Rectal smooth muscle tissue (tissue), 1 donor: ENCODE measurements around the gene YIPF3.
A peak's percentile ranks its signal among the peaks of the same experiment; 100 is the strongest.
"Not testable (repeated sequence)": the region's sequence is repeated elsewhere in the genome, so short reads cannot be mapped to it uniquely, and the experiment has no call there.

Source experiments
- H3K27ac ChIP-seq: one replicate; pipeline ENCODE4 v1.7.0; 2013; ENCODE audit warnings: low read depth, low read length, inconsistent platforms
- H3K27me3 ChIP-seq: one replicate; pipeline ENCODE4 v1.7.0; 2013; ENCODE audit warnings: low read length; ENCODE audit not compliant: control insufficient read depth, insufficient read depth
- H3K36me3 ChIP-seq: one replicate; pipeline ENCODE4 v1.7.0; 2013; ENCODE audit warnings: low read length; ENCODE audit not compliant: control insufficient read depth, insufficient read depth
- H3K4me1 ChIP-seq: one replicate; pipeline ENCODE4 v1.7.0; 2013; ENCODE audit warnings: low read length; ENCODE audit not compliant: control insufficient read depth, insufficient read depth
- H3K4me3 ChIP-seq: one replicate; pipeline ENCODE4 v1.7.0; 2013; ENCODE audit warnings: low read length
- H3K9ac ChIP-seq: one replicate; pipeline ENCODE4 v1.7.0; 2013; ENCODE audit warnings: low read length

Gene YIPF3

DNA sequence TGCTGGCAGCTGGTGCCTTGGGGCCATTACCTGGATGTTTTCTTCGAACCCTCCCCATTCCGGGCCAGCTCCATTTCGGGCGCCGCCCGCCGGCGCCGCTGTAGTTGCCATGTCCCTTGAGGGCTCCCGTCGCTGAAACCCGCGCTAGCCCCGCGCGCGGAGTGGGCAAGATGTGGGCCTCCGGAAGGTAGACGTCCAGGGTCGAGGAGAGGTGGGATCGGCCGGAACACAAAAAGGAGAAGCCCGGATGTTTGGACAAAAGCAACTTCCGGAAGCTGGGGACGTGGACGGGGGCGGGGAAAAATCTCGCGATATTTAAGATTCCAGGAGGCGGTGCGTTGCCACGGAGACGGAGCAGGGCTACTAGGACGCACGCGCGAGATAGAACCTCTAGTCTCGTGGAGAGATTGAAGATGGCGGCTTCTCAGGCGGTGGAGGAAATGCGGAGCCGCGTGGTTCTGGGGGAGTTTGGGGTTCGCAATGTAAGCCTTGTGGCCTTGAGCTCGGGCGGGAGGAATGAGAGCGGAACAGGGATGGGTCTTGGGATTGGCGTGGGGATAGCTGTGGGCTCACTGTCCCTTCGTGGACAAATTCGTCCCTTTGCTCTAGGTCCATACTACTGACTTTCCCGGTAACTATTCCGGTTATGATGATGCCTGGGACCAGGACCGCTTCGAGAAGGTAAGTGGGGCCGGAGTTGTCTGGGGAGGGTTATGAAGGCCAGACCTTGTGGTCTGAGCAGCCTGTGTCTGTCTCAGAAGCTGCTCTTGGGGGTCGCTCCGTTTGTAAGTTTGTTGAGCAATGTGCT is at the start of gene YIPF3, which contains the start of gene POLR1C:
TSS of gene YIPF3 (minus strand) at position 230 of the 808 bp plus-strand sequence. CDS start at position 111, 119 bp downstream.
TSS of gene POLR1C (plus strand) at position 393 of the 808 bp plus-strand sequence. CDS start at position 414, 21 bp downstream.
- H3K4me3 ChIP-seq: peak within 1 kb of the TSS; percentile 95
- peak within 1 kb of the TSS; percentile 75 for H3K27ac ChIP-seq
- H3K27me3 ChIP-seq: no peaks in the 10 kb centered on the region
- H3K9ac ChIP-seq: peak within 1 kb of the TSS; percentile 89
- H3K4me1 ChIP-seq: peaks cover 19% of the 10 kb centered on the region
- peaks cover 30% of the 10 kb centered on the region for H3K36me3 ChIP-seq

DNA sequence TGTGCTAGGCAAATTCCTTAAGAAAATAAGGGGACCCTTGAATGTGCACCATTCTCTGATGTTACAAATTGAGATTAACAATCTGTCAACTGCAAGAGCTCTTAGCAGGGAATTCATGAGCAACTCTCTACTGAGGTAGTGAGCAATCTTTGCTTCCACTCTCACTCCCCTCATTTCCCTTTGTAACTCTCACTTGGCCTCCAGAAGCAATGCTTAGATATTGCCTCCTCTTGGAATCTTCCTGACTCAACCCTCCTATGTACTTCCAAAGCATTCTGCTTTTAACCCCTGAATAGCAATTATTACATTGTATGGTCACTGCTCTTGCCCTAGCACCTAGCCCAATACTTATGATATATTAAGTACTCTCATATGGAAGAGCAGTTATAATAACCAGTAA is 42.6 kb upstream of the YIPF3 start:
- Histone ChIP-seq H3K4me3 (no peak overlapping the region), H3K9ac (no peak overlapping the region), H3K27ac (no peak overlapping the region), H3K4me1 (no peaks in the 10 kb centered on the region), H3K36me3 (peaks cover 18% of the 10 kb centered on the region), H3K27me3 (no peaks in the 10 kb centered on the region)

DNA sequence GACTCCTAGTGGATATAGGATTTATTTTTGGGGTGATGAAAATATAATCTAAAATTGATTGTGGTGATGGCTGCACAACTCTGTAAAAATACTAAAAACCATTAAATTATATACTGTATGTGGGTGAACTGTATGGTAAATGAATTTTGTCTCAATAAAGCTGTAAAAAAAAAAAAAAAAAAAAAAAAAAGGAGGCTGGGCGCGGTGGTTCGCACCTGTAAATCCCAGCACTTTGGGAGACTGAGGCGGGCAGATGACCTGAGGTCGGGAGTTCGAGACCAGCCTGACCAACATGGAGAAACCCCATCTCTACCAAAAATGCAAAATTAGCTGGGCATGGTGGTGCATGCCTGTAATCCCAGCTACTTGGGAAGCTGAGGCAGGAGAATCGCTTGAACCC is 40.9 kb upstream of the YIPF3 start:
- not testable (repeated sequence) for H3K27me3 ChIP-seq, H3K4me1 ChIP-seq, H3K27ac ChIP-seq, H3K4me3 ChIP-seq, H3K9ac ChIP-seq
- H3K36me3 ChIP-seq: peaks cover 21% of the 10 kb centered on the region

DNA sequence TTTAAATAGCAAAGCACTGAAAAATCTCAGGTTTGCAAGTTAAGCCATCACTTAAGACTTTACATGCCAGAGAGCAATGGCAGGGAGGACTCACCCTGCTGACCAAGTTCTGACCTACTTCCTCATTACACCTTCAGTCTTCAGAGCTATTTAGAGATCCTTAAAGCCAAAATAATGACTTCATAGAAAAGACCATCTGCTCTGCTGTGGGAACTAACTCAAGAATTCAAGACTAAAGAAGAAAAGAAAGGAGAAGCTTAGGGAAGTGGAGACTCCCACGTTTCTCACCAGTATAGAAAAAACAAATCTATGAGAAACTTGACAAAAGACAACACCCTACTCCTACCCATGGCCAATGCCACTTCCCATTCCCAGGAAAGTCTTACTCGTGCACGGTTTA is 30.5 kb upstream of the YIPF3 start:
- Histone ChIP-seq H3K27ac (no peak overlapping the region), H3K27me3 (no peaks in the 10 kb centered on the region), H3K4me3 (no peak overlapping the region), H3K4me1 (no peaks in the 10 kb centered on the region), H3K36me3 (peaks cover 22% of the 10 kb centered on the region), H3K9ac (no peak overlapping the region)

- no peak overlapping the region for H3K27ac ChIP-seq
- H3K36me3 ChIP-seq: peaks cover 17% of the 10 kb centered on the region
- no peak overlapping the region for H3K4me3 ChIP-seq
- H3K4me1 ChIP-seq: no peaks in the 10 kb centered on the region
- H3K27me3 ChIP-seq: no peaks in the 10 kb centered on the region
- no peak overlapping the region for H3K9ac ChIP-seq
Measured at GRCh38 chr6:43544461-43544860, 27.7 kb upstream of the YIPF3 start.

DNA sequence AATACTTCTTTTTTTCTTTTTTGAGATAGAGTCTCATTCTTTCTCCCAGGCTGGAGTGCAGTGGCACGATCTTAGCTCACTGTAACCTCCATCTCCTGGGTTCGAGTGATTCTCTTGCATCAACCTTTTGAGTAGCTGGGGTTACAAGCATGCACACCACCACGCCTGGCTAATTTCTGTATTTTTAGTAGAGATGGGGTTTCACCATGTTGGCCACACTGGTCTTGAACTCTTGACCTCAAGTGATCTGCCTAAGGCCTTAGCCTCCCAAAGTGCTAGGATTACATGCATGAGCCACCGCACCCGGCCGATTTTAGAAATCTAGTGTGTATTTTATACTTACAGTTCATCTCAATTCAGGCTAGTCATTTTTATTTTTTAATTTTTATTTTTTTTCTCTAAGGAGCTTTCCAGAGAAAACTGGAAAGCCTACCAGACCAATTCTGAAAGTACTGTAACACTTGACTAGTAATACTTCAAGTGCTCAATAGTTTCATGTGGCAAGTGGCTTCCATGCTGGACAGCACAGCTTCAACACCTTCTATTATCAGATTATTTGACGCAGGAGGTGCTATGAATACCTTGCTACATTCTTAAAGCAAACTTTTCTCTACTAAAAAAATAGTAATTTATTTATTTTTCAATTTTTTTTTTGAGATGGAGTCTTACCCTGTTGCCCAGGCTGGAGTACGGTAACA is 25.2 kb upstream of the YIPF3 start:
- Histone ChIP-seq H3K9ac (no peak overlapping the region), H3K4me3 (no peak overlapping the region), H3K4me1 (no peaks in the 10 kb centered on the region), H3K27me3 (no peaks in the 10 kb centered on the region), H3K27ac (no peak overlapping the region), H3K36me3 (peaks cover 8% of the 10 kb centered on the region)

GRCh38 chr6:43540507-43540906 is 23.8 kb upstream of the YIPF3 start:
- Histone ChIP-seq H3K4me3 (no peak overlapping the region), H3K9ac (no peak overlapping the region), H3K27ac (no peak overlapping the region), H3K36me3 (peaks cover 8% of the 10 kb centered on the region), H3K27me3 (no peaks in the 10 kb centered on the region), H3K4me1 (no peaks in the 10 kb centered on the region)

DNA sequence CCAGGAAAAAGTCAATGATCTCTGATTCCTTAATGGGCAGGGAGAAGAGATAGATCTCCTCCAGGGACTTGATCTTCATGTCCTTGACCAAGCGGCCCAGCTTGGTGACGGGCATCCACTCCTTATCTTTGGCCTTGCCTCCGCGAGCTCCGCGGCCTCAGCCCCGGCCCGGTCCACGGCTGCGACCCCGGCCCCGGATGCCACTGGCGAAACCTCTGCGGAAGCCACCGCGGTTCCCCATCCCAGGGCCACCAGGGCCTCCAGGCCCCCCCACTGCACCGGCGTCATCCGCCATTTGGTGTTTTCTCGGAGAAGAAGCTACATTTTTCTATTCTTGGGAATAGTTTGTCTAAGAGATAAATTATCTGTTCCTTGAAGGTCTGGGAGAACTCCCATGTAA is 22.7 kb upstream of the YIPF3 start:
- H3K4me1 ChIP-seq, H3K27ac ChIP-seq, H3K4me3 ChIP-seq, H3K9ac ChIP-seq, H3K27me3 ChIP-seq, H3K36me3 ChIP-seq: not testable (repeated sequence)

DNA sequence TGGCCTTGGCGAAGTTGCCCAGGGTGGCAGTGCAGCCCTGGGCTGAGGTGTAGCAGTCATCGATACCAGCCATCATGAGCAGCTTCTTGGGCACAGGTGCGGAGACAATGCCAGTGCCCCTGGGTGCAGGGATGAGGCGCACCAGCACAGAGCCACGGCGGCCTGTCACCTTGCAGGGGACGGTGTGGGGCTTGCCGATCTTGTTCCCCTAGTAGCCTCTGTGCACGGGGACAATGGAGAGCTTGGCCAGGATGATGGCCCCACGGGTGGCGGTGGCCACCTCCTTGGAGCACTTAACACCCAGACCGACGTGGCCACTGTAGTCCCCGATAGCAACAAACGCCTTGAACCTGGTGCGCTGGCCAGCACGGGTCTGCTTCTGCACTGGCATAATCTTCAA is 22.3 kb upstream of the YIPF3 start:
- H3K27me3 ChIP-seq, H3K27ac ChIP-seq, H3K9ac ChIP-seq, H3K4me3 ChIP-seq, H3K36me3 ChIP-seq, H3K4me1 ChIP-seq: not testable (repeated sequence)

DNA sequence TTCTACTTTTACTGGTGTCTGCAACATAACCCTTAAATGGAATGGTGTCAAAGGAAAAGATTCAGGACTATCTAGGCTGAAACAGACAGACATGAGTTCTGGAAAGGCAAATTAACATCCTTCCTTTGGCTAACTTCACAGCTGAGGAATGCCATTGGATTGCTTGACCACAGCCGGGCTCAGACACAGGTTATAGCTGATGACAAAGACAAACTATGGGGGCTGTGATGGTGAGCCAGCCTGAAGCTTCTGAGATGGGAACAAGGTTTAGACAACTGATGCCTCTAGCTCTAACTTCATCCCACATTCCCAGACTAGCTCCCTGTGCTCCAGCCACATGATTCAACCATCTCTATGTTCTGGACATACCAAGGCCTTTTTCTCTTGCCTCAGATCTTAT is 15.5 kb upstream of the YIPF3 start:
- Histone ChIP-seq H3K27me3 (no peaks in the 10 kb centered on the region), H3K4me1 (no peaks in the 10 kb centered on the region), H3K4me3 (no peak overlapping the region), H3K36me3 (peaks cover 23% of the 10 kb centered on the region), H3K9ac (no peak overlapping the region), H3K27ac (no peak overlapping the region)

DNA sequence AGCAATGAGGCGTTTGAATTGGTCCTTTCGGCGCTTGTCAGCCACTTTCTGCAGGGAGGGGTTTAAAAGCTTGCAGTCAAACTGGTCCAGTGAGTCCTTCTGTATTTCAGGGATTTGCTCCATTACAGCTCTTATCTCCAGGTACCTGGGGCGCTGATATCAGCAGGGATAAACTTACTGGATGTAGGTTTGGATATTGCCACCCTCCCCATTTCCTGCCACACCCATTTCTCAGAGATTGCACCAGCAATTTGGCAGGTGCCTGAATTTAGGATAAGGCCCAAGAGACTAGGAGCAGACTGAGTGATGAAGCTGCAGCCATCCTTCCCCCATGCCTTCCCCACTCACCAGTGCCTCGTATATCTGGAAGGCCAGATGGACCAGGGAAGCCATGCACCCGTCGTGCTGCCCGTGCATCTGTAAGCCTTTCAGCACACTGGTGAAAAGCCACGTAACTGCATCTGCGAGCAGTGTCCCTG is 7.8 kb upstream of the YIPF3 start:
- Histone ChIP-seq H3K27ac (no peak overlapping the region), H3K4me3 (no peak overlapping the region), H3K4me1 (no peaks in the 10 kb centered on the region), H3K27me3 (no peaks in the 10 kb centered on the region), H3K36me3 (peaks cover 48% of the 10 kb centered on the region), H3K9ac (no peak overlapping the region)

GRCh38 chr6:43523284-43523683 is 6.6 kb upstream of the YIPF3 start:
- peaks cover 2% of the 10 kb centered on the region for H3K4me1 ChIP-seq
- H3K36me3 ChIP-seq: peaks cover 44% of the 10 kb centered on the region
- no peak overlapping the region for H3K27ac ChIP-seq
- no peak overlapping the region for H3K9ac ChIP-seq
- H3K27me3 ChIP-seq: no peaks in the 10 kb centered on the region
- H3K4me3 ChIP-seq: no peak overlapping the region
